ENCODE data around the gene TTC3.

The TTC3 gene

DNA sequence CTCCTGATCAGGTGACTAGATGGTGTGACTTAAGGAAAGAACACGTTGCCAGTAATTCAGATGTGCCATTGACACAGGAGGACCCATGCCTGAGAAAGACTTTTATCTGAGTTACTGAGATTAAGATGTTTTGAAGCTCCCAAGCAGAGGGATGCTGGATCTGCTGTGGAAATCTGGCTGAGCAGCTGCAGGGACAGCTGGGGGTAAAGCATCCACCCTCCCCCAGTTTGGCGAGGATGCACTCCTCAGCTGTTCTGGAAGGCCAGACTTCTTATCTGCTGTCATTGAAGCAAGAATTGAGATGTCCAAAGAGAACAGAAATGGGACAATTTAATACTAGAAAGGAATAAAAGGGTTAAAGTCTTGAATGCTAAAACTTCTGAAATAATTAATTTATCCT lies 25.7 kb downstream of the TTC3 start:
- no peak for TF ChIP-seq GATA3 (IDR thresholded peaks at IDR 0.05; ENCODE audit: low read depth, low read length)
- no peak for TF ChIP-seq GATA2 (IDR thresholded peaks at IDR 0.05; ENCODE audit: low read depth, low read length)

DNA sequence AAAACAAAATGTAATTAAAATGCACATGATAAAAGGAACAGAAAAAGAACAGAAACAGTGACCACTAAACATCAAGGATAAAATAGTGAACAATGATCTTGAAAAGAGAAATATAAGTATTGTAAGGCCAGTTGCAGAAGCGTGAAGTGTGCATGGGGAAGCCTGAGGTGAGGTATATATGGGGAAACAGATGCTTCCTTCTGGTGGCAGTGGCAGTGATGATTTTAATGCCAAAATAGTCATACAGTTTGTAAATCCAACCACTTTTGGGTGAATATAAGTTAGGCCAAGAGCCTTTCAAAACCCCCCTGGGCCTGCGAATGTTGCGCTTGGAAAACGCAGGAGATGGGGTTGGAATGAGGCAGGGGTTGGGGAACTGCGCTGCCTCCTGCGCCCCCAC lies 27.3 kb downstream of the TTC3 start:
- TF ChIP-seq GATA3 (IDR thresholded peaks at IDR 0.05; ENCODE audit: low read depth, low read length) (no peak), GATA2 (IDR thresholded peaks at IDR 0.05; ENCODE audit: low read depth, low read length) (no peak)

DNA sequence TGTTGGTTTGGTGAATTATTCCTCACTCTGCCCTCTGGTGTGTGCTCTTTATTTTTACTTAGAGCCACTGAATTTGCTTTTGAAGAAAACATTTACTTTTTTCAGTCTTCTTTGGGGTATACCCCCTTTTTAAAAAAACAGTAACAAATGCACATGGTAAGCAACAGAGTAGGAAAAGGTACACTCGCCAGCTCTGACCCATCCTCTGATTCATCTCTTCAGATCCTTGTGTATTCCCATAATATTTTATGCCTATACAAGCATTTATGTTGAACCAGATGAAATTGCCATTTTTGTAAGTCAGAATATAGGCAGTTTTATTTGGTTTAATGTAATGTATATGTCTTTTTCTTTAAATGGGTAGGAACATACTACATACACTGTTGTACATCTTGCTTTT lies 28.3 kb downstream of the TTC3 start:
- no peak for TF ChIP-seq GATA3 (IDR thresholded peaks at IDR 0.05; ENCODE audit: low read depth, low read length)
- no peak for TF ChIP-seq GATA2 (IDR thresholded peaks at IDR 0.05; ENCODE audit: low read depth, low read length)

DNA sequence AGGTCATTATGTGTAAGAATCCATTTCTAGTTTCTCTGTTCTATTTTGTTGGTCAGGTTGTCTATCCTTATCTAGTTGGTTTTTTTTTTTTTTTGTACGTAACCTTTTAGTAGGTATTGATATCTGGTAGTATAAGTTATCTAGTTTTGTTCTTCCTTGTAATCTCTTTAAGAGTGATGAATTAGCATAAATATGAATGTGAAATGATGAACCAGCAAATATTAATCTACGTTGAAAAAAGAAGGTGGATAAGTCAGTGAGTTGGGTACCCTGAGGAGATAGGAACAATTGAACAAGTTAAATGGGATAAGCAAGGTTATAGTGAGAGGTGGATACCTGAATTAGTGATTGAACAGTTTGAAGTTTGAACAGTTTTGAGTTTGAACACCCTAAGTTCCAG lies 33.9 kb downstream of the TTC3 start:
- TF ChIP-seq GATA2 (IDR thresholded peaks at IDR 0.05; ENCODE audit: low read depth, low read length) (no peak), GATA3 (IDR thresholded peaks at IDR 0.05; ENCODE audit: low read depth, low read length) (no peak)

DNA sequence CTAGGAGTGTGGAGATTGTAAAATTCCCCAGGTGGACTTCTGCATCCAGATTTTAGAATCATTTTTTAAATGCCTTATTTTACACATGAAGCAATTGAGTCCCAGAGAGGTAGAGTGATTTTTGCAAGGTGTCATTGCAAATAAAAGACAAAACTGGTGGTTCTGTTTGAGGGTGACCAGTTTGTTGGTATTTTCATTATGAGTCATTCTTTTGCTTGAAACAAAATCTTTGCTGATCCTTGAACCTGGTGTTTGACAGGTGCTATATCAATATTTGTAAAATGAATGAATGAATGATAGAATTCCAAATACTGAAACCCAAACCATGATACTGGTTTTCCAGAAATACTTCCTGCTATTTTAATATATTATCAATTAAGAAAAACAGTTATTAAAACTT lies 44.1 kb downstream of the TTC3 start:
- TF ChIP-seq GATA2 (IDR thresholded peaks at IDR 0.05; ENCODE audit: low read depth, low read length) = no peak
- no peak for TF ChIP-seq GATA3 (IDR thresholded peaks at IDR 0.05; ENCODE audit: low read depth, low read length)

DNA sequence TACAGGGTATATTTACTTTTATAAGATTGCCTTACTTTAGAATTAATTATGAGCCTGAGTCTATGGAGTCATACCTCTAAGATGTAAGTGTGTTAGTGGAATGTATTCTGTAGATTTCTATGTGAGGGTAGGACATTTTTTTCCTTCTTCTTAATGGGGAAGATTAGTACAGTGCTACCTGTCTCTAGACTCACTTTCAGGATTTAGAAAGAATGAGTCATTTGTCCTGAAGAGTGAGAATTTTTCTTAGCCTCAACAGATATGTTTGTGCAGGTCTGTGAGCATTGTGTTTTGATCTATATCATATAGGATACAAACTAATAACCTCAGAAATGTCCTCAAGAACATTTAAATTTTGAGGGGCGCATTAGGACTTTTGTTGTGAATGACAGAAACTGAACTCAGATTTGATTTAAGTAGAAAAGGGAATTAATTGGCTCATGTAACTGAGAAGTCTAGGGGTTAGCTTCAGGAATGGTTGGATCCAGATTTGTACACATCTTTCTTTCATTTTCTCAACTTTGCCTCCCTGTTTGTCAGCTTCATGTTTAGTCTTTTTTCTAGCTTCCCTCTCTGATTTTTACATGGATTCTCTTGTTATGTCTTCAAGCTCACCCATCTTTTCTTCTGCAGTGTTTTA lies 45.3 kb downstream of the TTC3 start:
- TF ChIP-seq GATA2 (IDR thresholded peaks at IDR 0.05; ENCODE audit: low read depth, low read length) (no peak), GATA3 (IDR thresholded peaks at IDR 0.05; ENCODE audit: low read depth, low read length) (no peak)

DNA sequence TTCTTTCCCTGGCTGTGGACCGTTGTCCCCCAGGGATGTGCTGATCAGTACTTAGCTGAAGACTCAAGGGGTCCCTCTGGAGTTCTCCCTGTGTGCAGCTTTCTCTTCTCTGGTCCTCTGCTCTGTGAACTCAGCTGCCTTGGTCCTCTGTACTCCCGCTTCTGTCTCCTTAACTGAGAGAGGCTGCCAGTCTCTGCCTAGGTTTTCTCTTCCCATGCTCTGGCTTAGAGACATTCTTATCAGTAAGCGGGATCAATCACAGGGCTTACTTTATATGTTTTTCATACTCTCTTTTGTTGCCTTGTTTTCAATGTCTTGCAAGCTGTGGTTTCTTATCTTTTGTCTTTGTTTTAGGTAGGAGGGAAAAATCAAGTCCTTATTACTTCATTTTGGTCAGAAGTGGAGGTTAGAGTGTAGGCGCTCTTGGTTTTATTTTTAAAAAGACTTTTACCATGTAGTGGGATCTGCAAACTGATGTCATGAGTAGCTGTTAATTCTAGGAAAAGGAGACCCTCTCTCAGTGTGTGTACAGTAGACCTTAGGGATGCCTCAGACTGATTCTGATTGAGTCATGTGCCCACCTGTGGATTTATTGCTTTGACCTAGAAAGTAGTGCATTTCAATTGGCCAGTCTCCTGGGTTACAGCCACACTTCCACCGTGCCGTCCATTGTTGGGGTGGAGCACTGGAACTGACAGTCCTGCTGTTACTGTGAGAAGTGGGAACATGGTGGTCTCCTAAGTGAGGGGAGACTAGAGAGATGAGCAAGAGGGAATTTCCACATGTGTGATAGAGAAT lies 46.6 kb downstream of the TTC3 start:
- no peak for TF ChIP-seq GATA2 (IDR thresholded peaks at IDR 0.05; ENCODE audit: low read depth, low read length)

DNA sequence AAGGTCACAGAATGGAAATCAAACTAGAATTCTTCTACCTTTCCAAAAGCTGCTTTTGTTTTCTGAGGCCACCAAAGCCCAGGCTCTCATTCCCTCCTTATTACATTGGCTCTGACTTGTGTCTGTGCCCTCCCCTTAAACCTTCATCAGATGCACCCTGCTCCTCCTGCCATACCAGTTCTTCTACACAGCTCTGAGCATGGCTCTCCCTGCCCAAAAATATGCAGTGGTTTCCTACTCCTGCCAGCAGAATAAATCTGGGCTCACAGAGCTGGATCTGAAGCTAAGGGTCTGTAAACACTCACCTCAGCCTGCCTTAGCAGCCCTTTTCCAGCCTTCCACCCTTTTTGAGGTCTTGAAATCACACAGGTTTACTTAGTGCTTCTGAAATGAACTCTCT lies 55.0 kb downstream of the TTC3 start:
- TF ChIP-seq GATA3 (IDR thresholded peaks at IDR 0.05; ENCODE audit: low read depth, low read length) (no peak), GATA2 (IDR thresholded peaks at IDR 0.05; ENCODE audit: low read depth, low read length) (no peak)

DNA sequence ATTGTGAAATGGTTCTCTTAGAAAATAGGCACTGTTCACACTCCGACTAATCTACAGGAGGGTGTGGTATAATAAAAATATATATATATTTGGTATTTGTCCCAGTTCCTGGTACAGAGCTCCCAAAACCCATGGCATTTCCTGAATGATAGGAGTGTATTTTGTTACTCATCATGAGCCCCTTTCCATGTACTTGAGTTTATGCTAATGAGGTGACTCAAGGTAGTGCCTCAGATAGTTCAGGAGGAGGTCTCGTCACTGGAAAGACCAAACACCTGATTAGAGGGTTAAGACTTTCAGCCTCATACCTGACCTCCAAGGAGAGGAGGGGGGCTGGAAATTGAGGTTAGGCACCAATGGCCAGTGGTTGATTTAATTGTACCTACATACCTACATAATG lies 57.9 kb downstream of the TTC3 start:
- TF ChIP-seq GATA3 (IDR thresholded peaks at IDR 0.05; ENCODE audit: low read depth, low read length) (no peak), GATA2 (IDR thresholded peaks at IDR 0.05; ENCODE audit: low read depth, low read length) (no peak)

DNA sequence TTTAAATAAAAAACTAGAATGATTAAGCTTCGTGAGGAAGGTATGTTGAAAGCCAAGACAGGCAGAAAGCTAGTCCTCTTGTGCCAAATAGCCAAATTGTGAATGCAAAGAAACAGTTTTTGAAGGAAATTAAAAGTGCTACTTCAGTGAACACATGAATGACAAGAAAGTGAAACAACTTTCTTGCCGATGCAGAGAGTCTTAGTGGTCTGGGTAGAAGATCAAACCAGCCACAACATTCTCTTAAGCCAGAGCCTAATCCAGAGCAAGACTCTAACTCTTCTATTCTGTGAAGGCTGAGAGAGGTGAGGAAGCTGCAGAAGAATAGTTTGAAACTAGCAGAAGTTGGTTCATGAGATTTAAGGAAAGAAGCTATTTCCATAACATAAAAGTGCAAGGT lies 63.2 kb downstream of the TTC3 start:
- TF ChIP-seq GATA2 (IDR thresholded peaks at IDR 0.05; ENCODE audit: low read depth, low read length) (no peak), GATA3 (IDR thresholded peaks at IDR 0.05; ENCODE audit: low read depth, low read length) (no peak)

DNA sequence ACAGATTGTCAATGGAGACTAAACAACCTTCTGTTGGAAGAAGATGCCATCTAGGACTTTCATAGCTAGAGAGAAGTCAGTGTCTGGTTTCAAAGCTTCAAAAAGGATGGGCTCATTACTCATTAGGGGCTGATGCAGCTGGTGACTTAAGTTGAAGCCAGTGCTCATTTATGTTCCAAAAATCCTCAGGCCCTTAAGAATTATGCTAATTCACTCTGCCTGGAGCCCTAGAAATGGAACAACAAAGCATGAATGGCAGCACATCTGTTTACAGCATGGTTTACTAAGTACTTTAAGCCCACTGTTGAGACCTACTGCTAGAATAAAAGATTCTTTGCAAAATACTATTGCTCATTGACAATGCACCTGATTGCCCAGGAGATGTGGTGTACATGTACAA lies 63.7 kb downstream of the TTC3 start:
- TF ChIP-seq GATA2 (IDR thresholded peaks at IDR 0.05; ENCODE audit: low read depth, low read length) (no peak), GATA3 (IDR thresholded peaks at IDR 0.05; ENCODE audit: low read depth, low read length) (no peak)

DNA sequence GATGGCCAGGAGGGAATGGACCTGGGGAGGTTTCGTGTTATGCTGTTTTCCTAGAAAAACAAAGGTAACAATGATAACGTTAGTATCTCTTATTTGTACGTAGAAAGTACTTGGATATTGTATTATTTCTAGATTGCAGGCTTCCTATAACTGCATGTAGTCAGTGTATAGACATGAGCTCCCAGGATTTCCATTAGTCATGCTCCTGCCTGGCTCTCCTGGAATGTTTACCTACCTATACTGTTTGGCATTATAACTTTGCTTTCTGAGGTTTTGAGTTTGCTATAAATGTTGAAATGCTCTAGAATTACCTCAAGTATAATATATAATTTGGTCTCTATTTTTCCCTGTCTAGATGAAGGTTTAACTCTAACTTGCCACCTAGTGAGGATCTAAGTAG lies 66.1 kb downstream of the TTC3 start:
- TF ChIP-seq GATA2 (IDR thresholded peaks at IDR 0.05; ENCODE audit: low read depth, low read length) (no peak), GATA3 (IDR thresholded peaks at IDR 0.05; ENCODE audit: low read depth, low read length) (no peak)

DNA sequence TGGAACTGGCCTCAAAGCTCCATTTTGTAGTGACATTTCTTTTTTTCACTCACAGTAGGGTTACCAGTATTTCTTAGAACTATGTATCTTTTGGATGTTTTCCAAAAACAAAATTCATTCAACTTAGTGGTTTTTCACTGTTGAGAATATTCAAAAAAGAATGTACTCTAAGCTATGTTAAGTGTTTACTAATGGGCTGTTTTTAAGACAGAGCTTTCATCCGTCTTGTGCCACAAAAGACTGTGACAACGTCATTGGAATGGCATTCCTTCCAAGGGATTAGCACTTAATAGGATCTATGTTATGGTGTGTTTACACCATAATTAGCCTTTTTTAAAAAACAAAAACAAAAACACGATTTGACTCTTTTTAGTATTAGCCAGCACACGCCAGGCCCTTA lies 66.8 kb downstream of the TTC3 start:
- no peak for TF ChIP-seq GATA3 (IDR thresholded peaks at IDR 0.05; ENCODE audit: low read depth, low read length)
- TF ChIP-seq GATA2 (IDR thresholded peaks at IDR 0.05; ENCODE audit: low read depth, low read length) = no peak

DNA sequence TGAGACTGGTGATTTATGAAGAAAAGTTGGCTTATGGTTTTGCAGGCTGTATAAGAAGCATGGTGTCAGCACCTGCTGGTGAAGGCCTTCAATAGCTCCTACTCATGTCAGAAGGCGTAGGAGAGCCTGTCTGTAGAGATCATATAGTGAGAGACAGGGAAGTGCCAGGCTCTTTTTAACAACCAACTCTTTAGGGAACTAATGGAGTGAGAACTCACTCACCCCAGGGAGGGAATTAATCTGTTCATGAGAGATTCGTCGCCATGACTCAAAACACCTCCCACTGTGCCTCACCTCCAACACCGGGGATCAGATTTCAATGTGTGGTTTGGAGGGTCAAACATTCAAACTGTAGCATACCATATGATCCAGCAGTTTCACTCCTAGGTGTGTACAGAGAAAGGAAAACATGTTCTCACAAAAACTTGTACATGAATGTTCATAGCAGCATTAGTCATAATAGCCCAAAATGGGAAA lies 72.6 kb downstream of the TTC3 start:
- no peak for TF ChIP-seq GATA3 (IDR thresholded peaks at IDR 0.05; ENCODE audit: low read depth, low read length)
- TF ChIP-seq GATA2 (IDR thresholded peaks at IDR 0.05; ENCODE audit: low read depth, low read length) = no peak
